ENCODE data around the gene AKR1C2.
"Not testable (repeated sequence)": the region's sequence is repeated elsewhere in the genome, so short reads cannot be mapped to it uniquely, and the experiment has no call there.

DNA sequence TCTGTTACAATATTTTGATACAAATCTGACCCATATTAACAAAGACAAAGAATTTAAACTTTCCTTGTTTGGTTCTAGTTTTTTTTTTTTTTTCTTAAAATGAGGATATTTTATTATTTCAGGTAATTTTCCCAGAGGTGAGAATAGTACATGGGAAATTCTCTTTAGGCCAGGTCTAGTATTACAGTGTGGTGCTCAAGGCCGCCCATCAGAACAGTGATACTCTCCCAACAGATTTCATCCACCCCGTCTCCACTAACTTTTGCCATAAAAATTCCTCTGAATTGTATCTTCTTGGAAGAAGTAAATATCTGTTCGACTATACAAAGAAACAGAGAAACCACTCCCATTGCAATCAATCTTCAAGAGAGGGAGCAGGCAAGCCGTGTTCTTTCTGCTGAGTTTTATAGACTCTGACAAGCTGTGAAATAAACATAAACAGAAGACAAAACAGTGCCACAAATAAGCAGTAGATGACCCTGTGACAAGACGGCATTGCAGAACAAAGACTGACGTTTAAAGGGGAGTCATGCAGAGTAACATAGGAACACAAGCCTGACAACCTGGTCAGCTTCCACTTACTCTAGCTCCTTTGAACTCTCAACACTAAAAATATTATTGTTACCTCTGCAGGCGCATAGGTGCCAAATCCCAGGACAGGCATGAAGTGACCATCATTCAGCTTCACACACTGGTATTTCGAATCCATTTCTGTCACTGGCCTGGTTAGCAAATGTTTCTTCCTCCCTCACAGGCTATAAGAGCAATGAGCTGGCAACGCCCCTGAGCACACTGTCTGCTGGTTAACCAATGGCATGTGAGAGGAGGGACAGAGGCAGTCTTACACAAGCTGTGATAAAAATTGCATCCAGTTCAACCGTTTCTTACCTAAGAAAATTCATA lies at the start of gene AKR1C2:
- TF ChIP-seq YY1 (IDR thresholded peaks at IDR 0.05; ENCODE audit: insufficient read depth, insufficient read length); ZNF274 (IDR thresholded peaks at IDR 0.05; ENCODE audit: low read depth, low read length): not testable (repeated sequence)

Data from NT2/D1 (cell line).